ENCODE results near the gene SPPL2A. TPM values are rescaled to one million over a fixed set of nuclear protein-coding genes. Genes with fewer than 3 reads are reported as not detected.

SPPL2A gene
- total RNA-seq, 1 experiment from 2014 or later = 84.8 TPM

- Histone ChIP-seq H3K27me3 (ENCODE audit: low read length) (no peaks in the 10 kb centered on the region), H3K4me1 (ENCODE audit: low read length) (peaks cover 2% of the 10 kb centered on the region), H3K79me2 (ENCODE audit: low read length) (peaks cover 82% of the 10 kb centered on the region), H3K9me3 (ENCODE audit: low read length) (no peaks in the 10 kb centered on the region), H3K9ac (ENCODE audit: low read length) (no peak overlapping the region), H3K4me3 (ENCODE audit: low read length) (no peak overlapping the region), H4K20me1 (ENCODE audit: insufficient read depth, low read depth, low read length) (no peaks in the 10 kb centered on the region), H3K27ac (ENCODE audit: low read length) (no peak overlapping the region), H3K36me3 (ENCODE audit: insufficient read depth, low read length) (no peaks in the 10 kb centered on the region), H2AFZ (ENCODE audit: low read length) (no peak overlapping the region), H3K9me2 (replicated peaks; ENCODE audit: insufficient read depth, low read length) (no peaks in the 10 kb centered on the region), H3K4me2 (ENCODE audit: low read depth, low read length, poor library complexity, severe bottlenecking) (no peak overlapping the region)
- no peak for DNase-seq
Measured at GRCh38 chr15:50758712-50759205, 6.7 kb downstream of the SPPL2A start.

GRCh38 chr15:50753463-50753862 lies 12.0 kb downstream of the SPPL2A start:
- H3K36me3 ChIP-seq (ENCODE audit: insufficient read depth, low read length) = no peaks in the 10 kb centered on the region
- H3K27ac ChIP-seq (ENCODE audit: low read length) = no peak overlapping the region
- H3K27me3 ChIP-seq (ENCODE audit: low read length) = no peaks in the 10 kb centered on the region
- H4K20me1 ChIP-seq (ENCODE audit: insufficient read depth, low read depth, low read length) = no peaks in the 10 kb centered on the region
- no peak for DNase-seq
- no peak overlapping the region for H3K9ac ChIP-seq (ENCODE audit: low read length)
- H3K4me1 ChIP-seq (ENCODE audit: low read length) = no peaks in the 10 kb centered on the region
- H3K4me3 ChIP-seq (ENCODE audit: low read length) = no peak overlapping the region
- no peaks in the 10 kb centered on the region for H3K9me2 ChIP-seq (replicated peaks; ENCODE audit: insufficient read depth, low read length)
- peaks cover 79% of the 10 kb centered on the region for H3K79me2 ChIP-seq (ENCODE audit: low read length)
- no peaks in the 10 kb centered on the region for H3K9me3 ChIP-seq (ENCODE audit: low read length)
- no peak overlapping the region for H2AFZ ChIP-seq (ENCODE audit: low read length)
- H3K4me2 ChIP-seq (ENCODE audit: low read depth, low read length, poor library complexity, severe bottlenecking) = no peak overlapping the region

- H2AFZ ChIP-seq (ENCODE audit: low read length) = no peak overlapping the region
- H4K20me1 ChIP-seq (ENCODE audit: insufficient read depth, low read depth, low read length) = no peaks in the 10 kb centered on the region
- H3K4me2 ChIP-seq (ENCODE audit: low read depth, low read length, poor library complexity, severe bottlenecking) = no peak overlapping the region
- no peak overlapping the region for H3K9ac ChIP-seq (ENCODE audit: low read length)
- no peaks in the 10 kb centered on the region for H3K4me1 ChIP-seq (ENCODE audit: low read length)
- no peaks in the 10 kb centered on the region for H3K9me2 ChIP-seq (replicated peaks; ENCODE audit: insufficient read depth, low read length)
- no peaks in the 10 kb centered on the region for H3K27me3 ChIP-seq (ENCODE audit: low read length)
- no peaks in the 10 kb centered on the region for H3K9me3 ChIP-seq (ENCODE audit: low read length)
- no peak overlapping the region for H3K27ac ChIP-seq (ENCODE audit: low read length)
- no peaks in the 10 kb centered on the region for H3K36me3 ChIP-seq (ENCODE audit: insufficient read depth, low read length)
- peaks cover 66% of the 10 kb centered on the region for H3K79me2 ChIP-seq (ENCODE audit: low read length)
- no peak for DNase-seq
- H3K4me3 ChIP-seq (ENCODE audit: low read length) = no peak overlapping the region
Measured at GRCh38 chr15:50751394-50751793, 14.1 kb downstream of the SPPL2A start.

- H2AFZ ChIP-seq (ENCODE audit: low read length) = no peak overlapping the region
- H4K20me1 ChIP-seq (ENCODE audit: insufficient read depth, low read depth, low read length) = no peaks in the 10 kb centered on the region
- H3K27me3 ChIP-seq (ENCODE audit: low read length) = no peaks in the 10 kb centered on the region
- no peak for DNase-seq
- no peak overlapping the region for H3K9ac ChIP-seq (ENCODE audit: low read length)
- no peaks in the 10 kb centered on the region for H3K4me1 ChIP-seq (ENCODE audit: low read length)
- H3K4me3 ChIP-seq (ENCODE audit: low read length) = no peak overlapping the region
- H3K79me2 ChIP-seq (ENCODE audit: low read length) = peaks cover 58% of the 10 kb centered on the region
- H3K9me2 ChIP-seq (replicated peaks; ENCODE audit: insufficient read depth, low read length) = no peaks in the 10 kb centered on the region
- no peaks in the 10 kb centered on the region for H3K9me3 ChIP-seq (ENCODE audit: low read length)
- H3K27ac ChIP-seq (ENCODE audit: low read length) = no peak overlapping the region
- no peak overlapping the region for H3K4me2 ChIP-seq (ENCODE audit: low read depth, low read length, poor library complexity, severe bottlenecking)
- H3K36me3 ChIP-seq (ENCODE audit: insufficient read depth, low read length) = no peaks in the 10 kb centered on the region
Measured at GRCh38 chr15:50750227-50750705, 15.2 kb downstream of the SPPL2A start.

GRCh38 chr15:50747523-50747922 lies 18.0 kb downstream of the SPPL2A start:
- H3K4me1 ChIP-seq (ENCODE audit: low read length) = no peaks in the 10 kb centered on the region
- H3K27ac ChIP-seq (ENCODE audit: low read length) = no peak overlapping the region
- no peak overlapping the region for H3K9ac ChIP-seq (ENCODE audit: low read length)
- no peaks in the 10 kb centered on the region for H3K36me3 ChIP-seq (ENCODE audit: insufficient read depth, low read length)
- no peaks in the 10 kb centered on the region for H3K27me3 ChIP-seq (ENCODE audit: low read length)
- H2AFZ ChIP-seq (ENCODE audit: low read length) = no peak overlapping the region
- peaks cover 30% of the 10 kb centered on the region for H3K79me2 ChIP-seq (ENCODE audit: low read length)
- H4K20me1 ChIP-seq (ENCODE audit: insufficient read depth, low read depth, low read length) = no peaks in the 10 kb centered on the region
- no peak overlapping the region for H3K4me2 ChIP-seq (ENCODE audit: low read depth, low read length, poor library complexity, severe bottlenecking)
- H3K9me2 ChIP-seq (replicated peaks; ENCODE audit: insufficient read depth, low read length) = no peaks in the 10 kb centered on the region
- no peak for DNase-seq
- no peak overlapping the region for H3K4me3 ChIP-seq (ENCODE audit: low read length)
- no peaks in the 10 kb centered on the region for H3K9me3 ChIP-seq (ENCODE audit: low read length)

GRCh38 chr15:50744601-50745000 lies 20.9 kb downstream of the SPPL2A start:
- no peak overlapping the region for H3K27ac ChIP-seq (ENCODE audit: low read length)
- no peak overlapping the region for H3K4me2 ChIP-seq (ENCODE audit: low read depth, low read length, poor library complexity, severe bottlenecking)
- no peak for DNase-seq
- H3K9ac ChIP-seq (ENCODE audit: low read length) = no peak overlapping the region
- H3K4me1 ChIP-seq (ENCODE audit: low read length) = no peaks in the 10 kb centered on the region
- no peaks in the 10 kb centered on the region for H3K27me3 ChIP-seq (ENCODE audit: low read length)
- H3K9me3 ChIP-seq (ENCODE audit: low read length) = no peaks in the 10 kb centered on the region
- H2AFZ ChIP-seq (ENCODE audit: low read length) = no peak overlapping the region
- H3K36me3 ChIP-seq (ENCODE audit: insufficient read depth, low read length) = no peaks in the 10 kb centered on the region
- peaks cover 2% of the 10 kb centered on the region; the same call in 1 of the 2 replicates for H3K79me2 ChIP-seq (ENCODE audit: low read length)
- no peaks in the 10 kb centered on the region for H3K9me2 ChIP-seq (replicated peaks; ENCODE audit: insufficient read depth, low read length)
- H3K4me3 ChIP-seq (ENCODE audit: low read length) = no peak overlapping the region
- H4K20me1 ChIP-seq (ENCODE audit: insufficient read depth, low read depth, low read length) = no peaks in the 10 kb centered on the region

- Histone ChIP-seq H3K27ac (ENCODE audit: low read length) (no peak overlapping the region), H3K4me1 (ENCODE audit: low read length) (no peaks in the 10 kb centered on the region), H3K9ac (ENCODE audit: low read length) (no peak overlapping the region), H3K36me3 (ENCODE audit: insufficient read depth, low read length) (peaks cover 3% of the 10 kb centered on the region; the same call in 1 of the 2 replicates), H3K9me3 (ENCODE audit: low read length) (no peaks in the 10 kb centered on the region), H2AFZ (ENCODE audit: low read length) (no peak overlapping the region), H3K4me3 (ENCODE audit: low read length) (no peak overlapping the region), H3K79me2 (ENCODE audit: low read length) (no peaks in the 10 kb centered on the region), H3K4me2 (ENCODE audit: low read depth, low read length, poor library complexity, severe bottlenecking) (no peak overlapping the region), H4K20me1 (ENCODE audit: insufficient read depth, low read depth, low read length) (no peaks in the 10 kb centered on the region), H3K9me2 (replicated peaks; ENCODE audit: insufficient read depth, low read length) (no peaks in the 10 kb centered on the region), H3K27me3 (ENCODE audit: low read length) (no peaks in the 10 kb centered on the region)
- no peak for DNase-seq
Measured at GRCh38 chr15:50740955-50741354, 24.6 kb downstream of the SPPL2A start.

GRCh38 chr15:50736823-50737222 lies 28.7 kb downstream of the SPPL2A start:
- DNase-seq = no peak
- Histone ChIP-seq H3K36me3 (ENCODE audit: insufficient read depth, low read length) (peaks cover 12% of the 10 kb centered on the region; the same call in 1 of the 2 replicates), H3K4me3 (ENCODE audit: low read length) (no peak overlapping the region), H3K9me3 (ENCODE audit: low read length) (no peaks in the 10 kb centered on the region), H3K4me1 (ENCODE audit: low read length) (no peaks in the 10 kb centered on the region), H2AFZ (ENCODE audit: low read length) (no peak overlapping the region), H3K27ac (ENCODE audit: low read length) (no peak overlapping the region), H3K4me2 (ENCODE audit: low read depth, low read length, poor library complexity, severe bottlenecking) (no peak overlapping the region), H3K79me2 (ENCODE audit: low read length) (no peaks in the 10 kb centered on the region), H4K20me1 (ENCODE audit: insufficient read depth, low read depth, low read length) (no peaks in the 10 kb centered on the region), H3K27me3 (ENCODE audit: low read length) (no peaks in the 10 kb centered on the region), H3K9me2 (replicated peaks; ENCODE audit: insufficient read depth, low read length) (no peaks in the 10 kb centered on the region), H3K9ac (ENCODE audit: low read length) (no peak overlapping the region)
